Measurements from ENCODE around the gene HEBP1.

Gene HEBP1

DNA sequence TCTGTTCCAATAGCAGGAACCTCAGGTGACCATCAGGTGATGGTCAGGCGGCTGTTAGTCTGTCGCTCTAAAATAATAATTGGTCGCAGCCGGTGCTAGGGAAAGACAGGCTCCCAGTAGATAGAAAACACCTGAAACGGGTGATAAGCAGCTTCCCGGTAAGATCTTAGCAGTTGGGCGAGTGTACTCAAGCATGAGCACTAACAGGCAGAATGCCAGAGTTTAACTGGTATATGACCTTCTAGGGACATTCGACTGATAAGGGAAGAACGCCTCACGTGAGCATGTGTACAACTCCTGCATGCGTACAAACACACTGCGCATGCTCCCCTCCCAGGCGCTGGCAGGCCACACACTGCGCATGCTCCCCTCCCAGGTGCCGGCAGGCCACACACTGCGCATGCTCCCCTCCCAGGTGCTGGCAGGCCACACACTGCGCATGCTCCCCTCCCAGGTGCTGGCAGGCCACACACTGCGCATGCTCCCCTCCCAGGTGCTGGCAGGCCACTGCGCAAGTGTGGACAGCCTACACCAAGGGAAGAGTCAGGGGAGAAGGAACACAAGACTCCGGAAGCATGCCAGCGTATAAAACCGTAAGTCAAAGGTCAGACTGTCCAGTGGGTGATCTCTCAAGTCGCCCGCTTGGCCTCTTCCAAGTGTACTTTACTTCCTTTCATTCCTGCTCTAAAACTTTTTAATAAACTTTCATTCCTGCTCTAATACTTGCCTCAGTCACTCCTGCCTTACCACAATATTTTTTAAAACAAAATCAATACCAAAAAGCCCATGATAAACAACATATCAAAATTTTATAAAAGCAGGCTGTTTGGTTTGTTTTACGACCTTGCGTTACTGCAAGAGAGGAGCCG lies 72.6 kb downstream of the HEBP1 start:
- Histone ChIP-seq H3K27ac (peak overlapping the region in 11 of 21 experiments; percentile 12 to 70 (median 47)), H3K4me3 (peak overlapping the region; percentile 2 to 44 (median 23))

DNA sequence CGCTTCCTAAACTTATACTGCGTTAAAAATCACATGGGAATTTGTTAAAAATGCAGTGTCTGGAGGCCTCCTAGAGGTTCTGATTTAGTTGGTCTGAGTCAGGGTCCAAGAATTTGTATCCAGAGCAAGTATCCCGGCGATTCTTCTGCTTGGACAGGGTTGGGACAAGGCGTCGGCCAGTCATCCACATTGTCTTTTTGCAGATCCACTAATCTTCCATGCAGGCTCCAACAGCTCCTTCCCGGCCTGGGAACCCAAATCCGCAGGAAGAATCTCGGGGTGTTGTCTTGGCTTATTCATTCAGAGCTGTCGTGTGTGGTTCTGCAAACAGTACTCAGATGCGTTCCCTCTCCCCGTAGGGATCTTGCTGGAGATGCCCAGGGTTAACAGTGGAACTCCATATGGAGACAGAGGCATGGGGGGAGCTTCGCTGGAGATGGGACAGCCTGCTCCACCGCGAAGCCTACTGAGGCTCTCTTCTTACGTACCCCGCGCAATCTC lies 73.4 kb downstream of the HEBP1 start:
- no peak overlapping the region for H3K4me3 ChIP-seq

DNA sequence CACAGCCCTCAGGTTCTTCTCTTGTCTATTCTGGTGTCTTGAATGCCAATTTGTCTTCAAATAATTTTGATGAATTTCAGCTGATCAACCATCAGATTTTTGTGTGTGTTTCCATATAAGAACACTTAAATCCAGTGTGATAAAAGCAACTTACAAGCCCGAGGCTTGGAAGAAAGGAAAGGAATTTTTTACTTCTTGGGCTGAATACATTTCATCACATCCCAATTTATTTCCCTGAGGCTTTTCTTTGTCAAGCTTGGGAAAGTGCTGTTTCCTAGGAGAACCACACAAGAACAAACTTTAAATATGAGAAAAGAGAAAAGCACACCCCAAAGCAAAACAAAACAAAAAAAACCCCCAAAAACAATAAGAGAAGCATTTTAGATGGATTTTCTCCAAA lies 74.7 kb downstream of the HEBP1 start:
- Histone ChIP-seq H3K27ac (peak overlapping the region in 7 of 21 experiments; percentile 6 to 57 (median 44)), H3K4me3 (no peak overlapping the region)

More for the DNA sequence above, 73.4 kb downstream of the HEBP1 start:
- peak overlapping the region in 3 of 21 experiments; percentile 4 to 53 (median 42) for H3K27ac ChIP-seq
